Astrocyte of the cerebellum (primary cell): Measurements from ENCODE around the gene HP1BP3.

Source experiments
- DNase-seq: peaks from one replicate; pipeline ENCODE4 v3.0.0-alpha.2; 2011; ENCODE audit warnings: low read depth
- H3K4me3 ChIP-seq: 2 replicates; pipeline ENCODE4 v1.5.1; 2011; ENCODE audit warnings: mild to moderate bottlenecking, low read depth, low read length, moderate library complexity
- CTCF ChIP-seq: IDR thresholded peaks from 2 replicates; pipeline ENCODE4 v1.5.1; 2012; ENCODE audit warnings: low read length, low read depth, moderate library complexity, mild to moderate bottlenecking; ENCODE audit errors: missing control alignments
- in situ Hi-C: cut with HindIII; loops from 2 replicates; pipeline ENCODE4 v1.10.0; 2017; ENCODE audit warnings: low sequenced_read_pairs

Gene HP1BP3

GRCh38 chr1:20771780-20772179, 15.3 kb downstream of the HP1BP3 start:
- DNase-seq = no peak
- TF ChIP-seq CTCF = no peak
- no peak overlapping the region for H3K4me3 ChIP-seq
- in situ Hi-C loops = no loop called here

GRCh38 chr1:20770314-20771087, 16.6 kb downstream of the HP1BP3 start:
- TF ChIP-seq CTCF = no peak
- in situ Hi-C loops = no loop called here

GRCh38 chr1:20767271-20767670, 19.8 kb downstream of the HP1BP3 start:
- H3K4me3 ChIP-seq = no peak overlapping the region
- no peak for DNase-seq

More at GRCh38 chr1:20770314-20771087, 16.6 kb downstream of the HP1BP3 start:
- DNase-seq = no peak
- H3K4me3 ChIP-seq = no peak overlapping the region

GRCh38 chr1:20763417-20763816, 23.7 kb downstream of the HP1BP3 start:
- in situ Hi-C loops = no loop called here
- DNase-seq = no peak
- no peak overlapping the region for H3K4me3 ChIP-seq
- TF ChIP-seq CTCF = no peak

More at GRCh38 chr1:20767271-20767670, 19.8 kb downstream of the HP1BP3 start:
- in situ Hi-C loops = no loop called here
- no peak for TF ChIP-seq CTCF

GRCh38 chr1:20760322-20760721, 26.8 kb downstream of the HP1BP3 start:
- in situ Hi-C loops = no loop called here
- H3K4me3 ChIP-seq = no peak overlapping the region
- DNase-seq = no peak
- no peak for TF ChIP-seq CTCF

GRCh38 chr1:20753589-20753988, 33.5 kb downstream of the HP1BP3 start:
- TF ChIP-seq CTCF = no peak
- in situ Hi-C loops = no loop called here
- H3K4me3 ChIP-seq = no peak overlapping the region
- DNase-seq = peak; percentile 57
